Heart left ventricle (tissue), 16 donors: ENCODE data around the gene CHD2. TPM values are rescaled to one million over a fixed set of nuclear protein-coding genes. Genes with fewer than 3 reads are reported as not detected.

Experiments
- ATAC-seq, 4 donors: fragments of 200-7000 bp; cut with Tn5 transposase; one replicate each; pipeline ENCODE4 v1.9.1; 2020 to 2022; ENCODE audit warnings: moderate library complexity in 4 of 4, mild to moderate bottlenecking in 3 of 4, moderate number of reproducible peaks in 1 of 4
- DNase-seq, 5 donors: peaks; one replicate each; pipeline ENCODE4 v3.0.0-alpha.2; 2020
- H3K27ac ChIP-seq, 12 donors: fragments of 200-600 bp; sonication (generic) in 4 of 12; one replicate each; pipeline versions ENCODE4 v1.5.0 to v1.8.0; 2016 to 2022; ENCODE audit warnings: mild to moderate bottlenecking in 2 of 12
- H3K27me3 ChIP-seq, 9 donors: fragments of 200-600 bp; sonication (generic) in 2 of 9; one replicate each; pipeline versions ENCODE4 v1.5.1 to v1.8.0; 2016 to 2022; ENCODE audit warnings: mild to moderate bottlenecking in 3 of 9
- H3K36me3 ChIP-seq, 9 donors: fragments of 200-600 bp; sonication (generic) in 2 of 9; one replicate each; pipeline versions ENCODE4 v1.5.0 to v1.8.0; 2018 to 2022; ENCODE audit warnings: mild to moderate bottlenecking in 2 of 9
- H3K4me1 ChIP-seq, 12 donors: fragments of 200-600 bp; sonication (generic) in 4 of 12; one replicate each; pipeline versions ENCODE4 v1.5.0 to v1.8.0; 2016 to 2022; ENCODE audit warnings: mild to moderate bottlenecking in 3 of 12
- H3K4me3 ChIP-seq, 12 donors: fragments of 200-600 bp; sonication (generic) in 4 of 12; one replicate each; pipeline versions ENCODE4 v1.5.0 to v1.8.0; 2017 to 2022; ENCODE audit warnings: mild to moderate bottlenecking in 9 of 12, moderate library complexity in 4 of 12
- H3K9me3 ChIP-seq, 12 donors: fragments of 200-600 bp; sonication (generic) in 4 of 12; one replicate each; pipeline versions ENCODE4 v1.5.0 to v1.8.0; 2016 to 2022; ENCODE audit warnings: mild to moderate bottlenecking in 1 of 12
- CTCF ChIP-seq, 12 donors: fragments of 200-600 bp; sonication (generic) in 4 of 12; IDR thresholded peaks; one replicate each; pipeline versions ENCODE4 v1.5.0 to v1.8.0; 2018 to 2022; ENCODE audit warnings: antibody characterized with exemption in 12 of 12, mild to moderate bottlenecking in 5 of 12
- POLR2A ChIP-seq, 2 donors: fragments of 450-650 bp; IDR thresholded peaks; one replicate each; pipeline ENCODE4 v1.6.1; 2017; ENCODE audit warnings: antibody characterized with exemption in 2 of 2, mild to moderate bottlenecking in 2 of 2, moderate library complexity in 2 of 2
- WGBS, 4 donors: extraction: QIAGEN DNeasy Blood & Tissue Kit in 2 of 4; methylation state at CpG; one replicate each; pipeline versions ENCODE4 v1.1.5 to v1.1.7; 2013 to 2018; 5-methylcytosine and 5-hydroxymethylcytosine counted together
- intact Hi-C, 10 donors: fragments of 100-400 bp; cut with DNase I; formaldehyde crosslinking; loops; one replicate each; pipeline versions ENCODE4 v1.11.1 to v1.14.2; 2022
- polyA plus RNA-seq, 2 donors: library from polyadenylated mRNA; stranded (reverse); fragments of 200-250 nt; gene quantifications; one replicate each; pipeline ENCODE4 v1.2.3, GENCODE V29; 2013
- total RNA-seq, 9 donors: library from RNA; depleted of rRNA in 2 of 9; stranded (reverse); fragments of >200 nt in 2 of 9; fragmentation: NEBNext Ultra II Directional in 3 of 9; extraction: Animal tissue kit (Norgen Biotek cat#: 25700) in 3 of 9; gene quantifications; one replicate each; pipeline versions ENCODE4 v1.1.0 to v1.2.4, GENCODE V29; 2016 to 2023
- donor health status: ischemic (EF 13 %, LVEDD 7.1; RV severe dilation, severe dysfunction).
- donor health status: healthy with polysubstance abuse.
- donor health status: DM: no; HTN: yes; CAD: no.
- donor health status: DM: no; HTN: no; CAD: no.
- donor health status: ischemic (EF 25% LVEDD 6.9; RV normal size, moderate dysfunction).
- donor health status: ischemic (EF 25% LVEDD 5.7; RV mildly dilated, moderate dysfunction).
- donor health status: healthy.
- donor health status: DM: yes; HTN: yes; CAD: no.
- donor health status: ischemic (EF 35%, LVEDD 5.7; RV mildly dilated, moderate dysfunction).
- donor health status: nonischemic (EF 11% LVEDD 7.7; RV severe dilation, severe dysfunction).
- donor health status: DM: yes; HTN: yes; CAD: no.
- donor health status: PGD.
- donor health status: ischemic (EF 29% LVEDD 5.4; RV normal size, mild dysfunction).
- donor health status: nonischemic (EF 23%, LVEDD 6.1; RV moderate dilation, normal function).

Gene CHD2
- total and polyA plus RNA-seq, 11 donors: 23.1 to 76.8 (median 41.6) TPM

- intact Hi-C loops: no loop called here
- H3K4me3 ChIP-seq: no peak overlapping the region
- H3K36me3 ChIP-seq: peaks cover 0 to 67% (median 27%) of the 10 kb centered on the region in 9 donors
- ATAC-seq: no peak
- H3K27ac ChIP-seq: no peak overlapping the region
- DNase-seq: no peak
- H3K9me3 ChIP-seq: peaks cover 0 to 14% (median 0%) of the 10 kb centered on the region in 12 donors
- WGBS, 4 donors: 91 to 94% (median 91%) methylated on average over 11 to 13 of the region's 13 CpGs
- TF ChIP-seq POLR2A (IDR thresholded peaks at IDR 0.05) (no peak), CTCF (IDR thresholded peaks at IDR 0.05) (no peak)
- H3K27me3 ChIP-seq: no peaks in the 10 kb centered on the region
- peaks cover 0 to 8% (median 0%) of the 10 kb centered on the region in 12 donors for H3K4me1 ChIP-seq
Measured at GRCh38 chr15:93050648-93051047, 150.5 kb downstream of the CHD2 start.

GRCh38 chr15:93051236-93052089, 151.3 kb downstream of the CHD2 start:
- peaks cover 0 to 5% (median 0%) of the 10 kb centered on the region in 12 donors for H3K9me3 ChIP-seq
- H3K36me3 ChIP-seq: peaks cover 0 to 59% (median 26%) of the 10 kb centered on the region in 9 donors
- TF ChIP-seq POLR2A (IDR thresholded peaks at IDR 0.05): no peak
- TF ChIP-seq CTCF (IDR thresholded peaks at IDR 0.05): no peak
- H3K27ac ChIP-seq: peak overlapping the region in 1 of 12 donors; percentile 47
- no peaks in the 10 kb centered on the region for H3K27me3 ChIP-seq
- 79 to 91% (median 87%) methylated on average over 21 to 32 of the region's 32 CpGs for WGBS, 4 donors
- DNase-seq: no peak
- peaks cover 0 to 8% (median 0%) of the 10 kb centered on the region in 12 donors for H3K4me1 ChIP-seq
- no peak overlapping the region for H3K4me3 ChIP-seq
- intact Hi-C loops: no loop called here
- ATAC-seq: no peak

- intact Hi-C loops: no loop called here
- peaks cover 0 to 15% (median 0%) of the 10 kb centered on the region in 12 donors for H3K4me1 ChIP-seq
- peaks cover 0 to 51% (median 23%) of the 10 kb centered on the region in 9 donors for H3K36me3 ChIP-seq
- peak overlapping the region in 1 of 12 donors; percentile 47 for H3K27ac ChIP-seq
- no peaks in the 10 kb centered on the region for H3K9me3 ChIP-seq
- DNase-seq (no peak), ATAC-seq (no peak)
- no peaks in the 10 kb centered on the region for H3K27me3 ChIP-seq
- WGBS, 4 donors: 88 to 94% (median 93%) methylated on average over 17 to 39 of the region's 39 CpGs
- TF ChIP-seq CTCF (IDR thresholded peaks at IDR 0.05) (no peak), POLR2A (IDR thresholded peaks at IDR 0.05) (no peak)
- no peak overlapping the region for H3K4me3 ChIP-seq
Measured at GRCh38 chr15:93052090-93052879, 152.2 kb downstream of the CHD2 start.

- Histone ChIP-seq H3K4me1 (peaks cover 0 to 31% (median 4%) of the 10 kb centered on the region in 12 donors), H3K36me3 (peaks cover 0 to 27% (median 11%) of the 10 kb centered on the region in 9 donors), H3K27ac (peak overlapping the region in 1 of 12 donors; percentile 29), H3K4me3 (no peak overlapping the region), H3K9me3 (no peaks in the 10 kb centered on the region), H3K27me3 (no peaks in the 10 kb centered on the region)
- DNase-seq: peak in 1 of 5 donors; percentile 61
- WGBS, 4 donors: 77 to 83% (median 78%) methylated on average over 11 of the region's 11 CpGs
- no peak for ATAC-seq
- TF ChIP-seq CTCF (IDR thresholded peaks at IDR 0.05): no peak
- no peak for TF ChIP-seq POLR2A (IDR thresholded peaks at IDR 0.05)
- intact Hi-C loops: no loop called here
Measured at GRCh38 chr15:93055211-93055610, 155.1 kb downstream of the CHD2 start.
